ENCODE measurements around the gene BNIP1.

The BNIP1 gene

GRCh38 chr5:173210877-173211276 lies 66.5 kb downstream of the BNIP1 start:
- H3K27ac ChIP-seq (ENCODE audit: low read length), result no peak overlapping the region
- H3K27me3 ChIP-seq (ENCODE audit: control insufficient read depth in 1 of 2, insufficient read depth in 2 of 2, low read length in 2 of 2), result peaks cover 0 to 6% of the 10 kb centered on the region in 2 donors
- no peaks in the 10 kb centered on the region for H3K36me3 ChIP-seq (ENCODE audit: control insufficient read depth in 2 of 2, insufficient read depth in 2 of 2, low read length in 2 of 2)
- H3K9me3 ChIP-seq (ENCODE audit: control insufficient read depth in 2 of 2, low read length in 2 of 2), result no peaks in the 10 kb centered on the region
- no peak overlapping the region for H3K4me3 ChIP-seq (ENCODE audit: low read length in 2 of 2)
- no peaks in the 10 kb centered on the region for H3K4me1 ChIP-seq (ENCODE audit: control insufficient read depth, insufficient read depth, low read length)
- H3K9ac ChIP-seq (ENCODE audit: low read length in 2 of 2), result no peak overlapping the region

- no peak overlapping the region for H3K4me3 ChIP-seq (ENCODE audit: low read length in 2 of 2)
- H3K36me3 ChIP-seq (ENCODE audit: control insufficient read depth in 2 of 2, insufficient read depth in 2 of 2, low read length in 2 of 2), result no peaks in the 10 kb centered on the region
- no peaks in the 10 kb centered on the region for H3K9me3 ChIP-seq (ENCODE audit: control insufficient read depth in 2 of 2, low read length in 2 of 2)
- peaks cover 0 to 3% of the 10 kb centered on the region in 2 donors for H3K27me3 ChIP-seq (ENCODE audit: control insufficient read depth in 1 of 2, insufficient read depth in 2 of 2, low read length in 2 of 2)
- H3K4me1 ChIP-seq (ENCODE audit: control insufficient read depth, insufficient read depth, low read length), result no peaks in the 10 kb centered on the region
- no peak overlapping the region for H3K27ac ChIP-seq (ENCODE audit: low read length)
- no peak overlapping the region for H3K9ac ChIP-seq (ENCODE audit: low read length in 2 of 2)
These were observed 67.0 kb downstream of the BNIP1 start for GRCh38 chr5:173211284-173211683.

GRCh38 chr5:173213236-173213933 lies 69.1 kb downstream of the BNIP1 start:
- Histone ChIP-seq H3K27me3 (ENCODE audit: control insufficient read depth in 1 of 2, insufficient read depth in 2 of 2, low read length in 2 of 2) (peaks cover 0 to 7% of the 10 kb centered on the region in 2 donors), H3K36me3 (ENCODE audit: control insufficient read depth in 2 of 2, insufficient read depth in 2 of 2, low read length in 2 of 2) (no peaks in the 10 kb centered on the region), H3K4me3 (ENCODE audit: low read length in 2 of 2) (no peak overlapping the region), H3K4me1 (ENCODE audit: control insufficient read depth, insufficient read depth, low read length) (no peaks in the 10 kb centered on the region), H3K9me3 (ENCODE audit: control insufficient read depth in 2 of 2, low read length in 2 of 2) (no peaks in the 10 kb centered on the region), H3K27ac (ENCODE audit: low read length) (no peak overlapping the region), H3K9ac (ENCODE audit: low read length in 2 of 2) (no peak overlapping the region)

All from stomach smooth muscle (tissue), 2 donors.